Small intestine (tissue), 7 donors: ENCODE data around the gene NRP2. TPM values are rescaled to one million over a fixed set of nuclear protein-coding genes. Genes with fewer than 3 reads are reported as not detected.

Source experiments
- DNase-seq, 2 donors: peaks; one replicate each; pipeline versions ENCODE4 v3.0.0 to v3.0.0-alpha.2; 2013
- FAIRE-seq: peaks from 2 replicates; lab custom pipeline; 2012; peaks lifted over from hg19 to GRCh38; lab: Jason Lieb, UNC
- H3K27ac ChIP-seq, 3 donors: one replicate each; pipeline ENCODE4 v1.5.1; 2013; ENCODE audit warnings: low read length in 2 of 3, mild to moderate bottlenecking in 2 of 3, control low read depth in 1 of 3, inconsistent platforms in 1 of 3, low read depth in 1 of 3, moderate library complexity in 1 of 3
- H3K27me3 ChIP-seq, 3 donors: one replicate each; pipeline ENCODE4 v1.6.1; 2013; ENCODE audit warnings: low read length in 3 of 3, inconsistent platforms in 1 of 3; ENCODE audit not compliant: control insufficient read depth in 3 of 3, insufficient read depth in 3 of 3
- H3K36me3 ChIP-seq, 3 donors: one replicate each; pipeline ENCODE4 v1.6.1; 2013; ENCODE audit warnings: low read length in 3 of 3, inconsistent platforms in 1 of 3, low read depth in 1 of 3, mild to moderate bottlenecking in 1 of 3, moderate library complexity in 1 of 3; ENCODE audit not compliant: control insufficient read depth in 3 of 3, insufficient read depth in 2 of 3
- H3K4me1 ChIP-seq, 3 donors: one replicate each; pipeline ENCODE4 v1.6.1; 2013; ENCODE audit warnings: low read length in 2 of 3, inconsistent platforms in 1 of 3, low read depth in 1 of 3, mild to moderate bottlenecking in 1 of 3, moderate library complexity in 1 of 3; ENCODE audit not compliant: control insufficient read depth in 3 of 3, insufficient read depth in 2 of 3
- H3K4me3 ChIP-seq, 3 donors: one replicate each; pipeline ENCODE4 v1.5.1; 2013; ENCODE audit warnings: low read length in 3 of 3, control low read depth in 1 of 3, inconsistent platforms in 1 of 3, low read depth in 1 of 3, mild to moderate bottlenecking in 1 of 3, moderate library complexity in 1 of 3
- H3K9me3 ChIP-seq, 2 donors: one replicate each; pipeline ENCODE4 v1.6.1; 2013; ENCODE audit warnings: low read depth in 1 of 2, low read length in 1 of 2; ENCODE audit not compliant: control insufficient read depth in 2 of 2, insufficient read depth in 1 of 2
- WGBS, 3 donors: extraction: QIAGEN DNeasy Blood & Tissue Kit; methylation state at CpG; one replicate each; pipeline ENCODE4 v1.1.7; 2013; 5-methylcytosine and 5-hydroxymethylcytosine counted together
- polyA plus RNA-seq, 4 donors: library from polyadenylated mRNA; stranded (reverse) in 3 of 4; unstranded in 1 of 4; fragments of 200-250 nt in 3 of 4; fragments of 120-200 nt in 1 of 4; gene quantifications; one replicate each; pipeline versions ENCODE4 v1.2.1 to v1.2.3, GENCODE V29; 2013
- donor health status: healthy with polysubstance abuse.
- donor health status: control.
- donor health status: control.
- donor health status: Bipolar disorder and iron deficiency.
- donor health status: healthy.

NRP2 gene
- polyA plus RNA-seq, 4 donors: 0.81 to 9.6 (median 4.9) TPM

GRCh38 chr2:205778356-205778755, 96.1 kb downstream of the NRP2 start:
- Histone ChIP-seq H3K36me3 (peaks cover 0 to 2% (median 0%) of the 10 kb centered on the region in 3 donors), H3K9me3 (no peaks in the 10 kb centered on the region), H3K4me1 (no peaks in the 10 kb centered on the region), H3K27ac (no peak overlapping the region), H3K4me3 (no peak overlapping the region), H3K27me3 (no peaks in the 10 kb centered on the region)
- FAIRE-seq (no peak), DNase-seq (no peak)
- 67 to 81% (median 76%) methylated on average over 3 of the region's 3 CpGs for WGBS, 3 donors

- FAIRE-seq (no peak), DNase-seq (no peak)
- Histone ChIP-seq H3K36me3 (peaks cover 0 to 2% (median 0%) of the 10 kb centered on the region in 3 donors), H3K27me3 (no peaks in the 10 kb centered on the region), H3K9me3 (no peaks in the 10 kb centered on the region), H3K4me1 (peaks cover 0 to 10% (median 0%) of the 10 kb centered on the region in 3 donors), H3K27ac (no peak overlapping the region), H3K4me3 (no peak overlapping the region)
- 61 to 74% (median 70%) methylated on average over 2 of the region's 2 CpGs for WGBS, 3 donors
These were observed 98.3 kb downstream of the NRP2 start for GRCh38 chr2:205780645-205781044.

GRCh38 chr2:205781244-205781931, 99.1 kb downstream of the NRP2 start:
- DNase-seq: no peak
- WGBS, 3 donors: 74 to 80% (median 77%) methylated on average over 5 of the region's 5 CpGs
- peaks cover 0 to 10% (median 0%) of the 10 kb centered on the region in 3 donors for H3K4me1 ChIP-seq
- H3K27ac ChIP-seq: no peak overlapping the region
- no peaks in the 10 kb centered on the region for H3K27me3 ChIP-seq
- H3K9me3 ChIP-seq: no peaks in the 10 kb centered on the region
- H3K4me3 ChIP-seq: no peak overlapping the region
- FAIRE-seq: no peak
- peaks cover 0 to 2% (median 0%) of the 10 kb centered on the region in 3 donors for H3K36me3 ChIP-seq

- 68 to 82% (median 73%) methylated on average over 4 of the region's 4 CpGs for WGBS, 3 donors
- peaks cover 0 to 10% (median 0%) of the 10 kb centered on the region in 3 donors for H3K4me1 ChIP-seq
- H3K9me3 ChIP-seq: no peaks in the 10 kb centered on the region
- peaks cover 0 to 2% (median 0%) of the 10 kb centered on the region in 3 donors for H3K36me3 ChIP-seq
- FAIRE-seq (no peak), DNase-seq (no peak)
- H3K4me3 ChIP-seq: no peak overlapping the region
- no peak overlapping the region for H3K27ac ChIP-seq
- no peaks in the 10 kb centered on the region for H3K27me3 ChIP-seq
These were observed 100.6 kb downstream of the NRP2 start for GRCh38 chr2:205782941-205783340.

GRCh38 chr2:205783872-205784499, 101.7 kb downstream of the NRP2 start:
- FAIRE-seq (no peak), DNase-seq (peak; percentile 37 to 49)
- Histone ChIP-seq H3K27ac (no peak overlapping the region), H3K9me3 (no peaks in the 10 kb centered on the region), H3K27me3 (no peaks in the 10 kb centered on the region), H3K4me3 (no peak overlapping the region), H3K4me1 (peaks cover 0 to 10% (median 0%) of the 10 kb centered on the region in 3 donors), H3K36me3 (no peaks in the 10 kb centered on the region)
- 33 to 69% (median 46%) methylated on average over 5 of the region's 5 CpGs for WGBS, 3 donors

GRCh38 chr2:205785507-205786260, 103.4 kb downstream of the NRP2 start:
- Histone ChIP-seq H3K27me3 (no peaks in the 10 kb centered on the region), H3K27ac (no peak overlapping the region), H3K36me3 (no peaks in the 10 kb centered on the region), H3K9me3 (no peaks in the 10 kb centered on the region), H3K4me1 (peaks cover 0 to 10% (median 0%) of the 10 kb centered on the region in 3 donors), H3K4me3 (no peak overlapping the region)
- WGBS, 3 donors: 71 to 75% (median 73%) methylated on average over 7 of the region's 7 CpGs
- DNase-seq (no peak), FAIRE-seq (no peak)

GRCh38 chr2:205786976-205787375, 104.7 kb downstream of the NRP2 start:
- Histone ChIP-seq H3K4me1 (peaks cover 0 to 10% (median 0%) of the 10 kb centered on the region in 3 donors), H3K9me3 (no peaks in the 10 kb centered on the region), H3K36me3 (no peaks in the 10 kb centered on the region), H3K4me3 (no peak overlapping the region), H3K27me3 (no peaks in the 10 kb centered on the region), H3K27ac (no peak overlapping the region)
- DNase-seq (no peak), FAIRE-seq (no peak)
- WGBS, 3 donors: 87 to 96% (median 90%) methylated on average over 4 of the region's 4 CpGs

GRCh38 chr2:205787761-205788160, 105.5 kb downstream of the NRP2 start:
- Histone ChIP-seq H3K4me3 (no peak overlapping the region), H3K9me3 (no peaks in the 10 kb centered on the region), H3K36me3 (no peaks in the 10 kb centered on the region), H3K27ac (no peak overlapping the region), H3K4me1 (peaks cover 0 to 10% (median 0%) of the 10 kb centered on the region in 3 donors), H3K27me3 (no peaks in the 10 kb centered on the region)
- DNase-seq (no peak), FAIRE-seq (no peak)
- WGBS, 3 donors: 86 to 97% (median 90%) methylated on average over 3 of the region's 3 CpGs
